Measurements from ENCODE around the gene C19orf53. TPM values are rescaled to one million over a fixed set of nuclear protein-coding genes. Genes with fewer than 3 reads are reported as not detected.

The C19orf53 gene
- total RNA-seq, 3 donors from 2014 or later: 47.8 to 49.5 (median 49.3) TPM

- H3K4me3 ChIP-seq: no peak overlapping the region
- no peaks in the 10 kb centered on the region for H3K9me3 ChIP-seq
- no peak for TF ChIP-seq CTCF (IDR thresholded peaks at IDR 0.05)
- peaks cover 3% of the 10 kb centered on the region for H3K4me1 ChIP-seq (ENCODE audit: low read depth)
- intact Hi-C loops (cut with DNase I, micrococcal nuclease): no loop called here
- DNase-seq (no peak), ATAC-seq (no peak)
- H3K36me3 ChIP-seq (ENCODE audit: low read depth): no peaks in the 10 kb centered on the region
Observed at GRCh38 chr19:13732337-13732736, 41.9 kb upstream of the C19orf53 start.

GRCh38 chr19:13734751-13735150, 39.5 kb upstream of the C19orf53 start:
- Histone ChIP-seq H3K4me1 (ENCODE audit: low read depth) (peaks cover 3% of the 10 kb centered on the region), H3K9me3 (no peaks in the 10 kb centered on the region), H3K36me3 (ENCODE audit: low read depth) (no peaks in the 10 kb centered on the region), H3K4me3 (no peak overlapping the region)
- DNase-seq (no peak), ATAC-seq (no peak)
- intact Hi-C loops (cut with DNase I, micrococcal nuclease): no loop called here
- no peak for TF ChIP-seq CTCF (IDR thresholded peaks at IDR 0.05)

GRCh38 chr19:13738073-13738472, 36.2 kb upstream of the C19orf53 start:
- H3K9me3 ChIP-seq: no peaks in the 10 kb centered on the region
- intact Hi-C loops (cut with DNase I, micrococcal nuclease): no loop called here
- no peak for TF ChIP-seq CTCF (IDR thresholded peaks at IDR 0.05)
- no peak for ATAC-seq
- H3K36me3 ChIP-seq (ENCODE audit: low read depth): no peaks in the 10 kb centered on the region
- DNase-seq: no peak
- no peak overlapping the region for H3K4me3 ChIP-seq
- H3K4me1 ChIP-seq (ENCODE audit: low read depth): no peaks in the 10 kb centered on the region

GRCh38 chr19:13741893-13742292, 32.4 kb upstream of the C19orf53 start:
- no peak overlapping the region for H3K4me3 ChIP-seq
- ATAC-seq: no peak
- intact Hi-C loops (cut with DNase I, micrococcal nuclease): no loop called here

GRCh38 chr19:13742756-13743155, 31.5 kb upstream of the C19orf53 start:
- H3K36me3 ChIP-seq (ENCODE audit: low read depth): no peaks in the 10 kb centered on the region
- ATAC-seq (no peak), DNase-seq (no peak)
- H3K4me1 ChIP-seq (ENCODE audit: low read depth): no peaks in the 10 kb centered on the region
- intact Hi-C loops (cut with DNase I, micrococcal nuclease): no loop called here
- no peak for TF ChIP-seq CTCF (IDR thresholded peaks at IDR 0.05)
- H3K4me3 ChIP-seq: no peak overlapping the region
- no peaks in the 10 kb centered on the region for H3K9me3 ChIP-seq

More at GRCh38 chr19:13741893-13742292, 32.4 kb upstream of the C19orf53 start:
- no peaks in the 10 kb centered on the region for H3K4me1 ChIP-seq (ENCODE audit: low read depth)
- no peak for TF ChIP-seq CTCF (IDR thresholded peaks at IDR 0.05)
- no peak for DNase-seq
- no peaks in the 10 kb centered on the region for H3K36me3 ChIP-seq (ENCODE audit: low read depth)
- no peaks in the 10 kb centered on the region for H3K9me3 ChIP-seq

GRCh38 chr19:13744174-13744573, 30.1 kb upstream of the C19orf53 start:
- no peak for ATAC-seq
- H3K9me3 ChIP-seq: no peaks in the 10 kb centered on the region
- H3K4me3 ChIP-seq: no peak overlapping the region
- no peaks in the 10 kb centered on the region for H3K36me3 ChIP-seq (ENCODE audit: low read depth)
- intact Hi-C loops (cut with DNase I, micrococcal nuclease): no loop called here
- no peak for TF ChIP-seq CTCF (IDR thresholded peaks at IDR 0.05)
- DNase-seq: no peak
- H3K4me1 ChIP-seq (ENCODE audit: low read depth): peaks cover 9% of the 10 kb centered on the region
